Cardiac septum (tissue), 1 donor: ENCODE data around the gene PTPN7. TPM values are rescaled to one million over a fixed set of nuclear protein-coding genes. Genes with fewer than 3 reads are reported as not detected.
A peak's percentile ranks its signal among the peaks of the same experiment; 100 is the strongest.
"Not testable (repeated sequence)": the region's sequence is repeated elsewhere in the genome, so short reads cannot be mapped to it uniquely, and the experiment has no call there.

Source experiments
- DNase-seq: peaks from one replicate; pipeline ENCODE4 v3.0.0-alpha.2; 2020; ENCODE audit warnings: low spot score
- intact Hi-C: fragments of 100-400 bp; cut with DNase I; formaldehyde crosslinking; loops from one replicate; pipeline ENCODE4 v1.14.0; 2022
- total RNA-seq: library from RNA; stranded (reverse); fragmentation: NEBNext Ultra II Directional; extraction: Animal tissue kit (Norgen Biotek cat#: 25700); gene quantifications from one replicate; pipeline ENCODE4 v1.2.1, GENCODE V29; 2021
- donor health status: DM: no; HTN: no; CAD: no.

PTPN7 gene
- total RNA-seq, 1 donor from 2014 or later = 1.2 TPM

DNA sequence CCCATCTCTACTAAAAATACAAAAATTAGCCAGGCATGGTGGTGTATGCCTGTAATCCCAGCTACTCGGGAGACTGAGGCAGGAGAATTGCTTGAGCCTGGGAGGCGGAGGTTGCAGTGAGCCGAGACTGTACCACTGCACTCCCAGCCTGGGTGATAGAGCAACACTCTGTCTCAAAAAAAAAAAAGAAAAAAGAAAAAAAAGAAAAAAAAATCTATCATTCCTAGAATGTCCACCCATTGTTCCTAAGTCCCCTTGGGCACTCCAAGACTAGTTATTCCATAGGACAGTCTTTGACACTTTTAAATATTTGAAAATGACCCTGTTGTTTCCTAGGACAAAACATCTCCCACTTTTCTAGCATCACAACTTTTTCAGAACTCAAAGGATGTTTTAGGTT lies 18.9 kb downstream of the PTPN7 start:
- DNase-seq, intact Hi-C loops: not testable (repeated sequence)

GRCh38 chr1:202140833-202141232 lies 19.6 kb downstream of the PTPN7 start:
- intact Hi-C loops = no loop called here
- DNase-seq = no peak

GRCh38 chr1:202135221-202135721 lies 25.1 kb downstream of the PTPN7 start:
- intact Hi-C loops = loop anchor here (5.0 to 10.0 kb wide), 2 partner anchors 128 to 240 kb away; no protein-coding TSS in a partner anchor
- DNase-seq = peak; percentile 80

DNA sequence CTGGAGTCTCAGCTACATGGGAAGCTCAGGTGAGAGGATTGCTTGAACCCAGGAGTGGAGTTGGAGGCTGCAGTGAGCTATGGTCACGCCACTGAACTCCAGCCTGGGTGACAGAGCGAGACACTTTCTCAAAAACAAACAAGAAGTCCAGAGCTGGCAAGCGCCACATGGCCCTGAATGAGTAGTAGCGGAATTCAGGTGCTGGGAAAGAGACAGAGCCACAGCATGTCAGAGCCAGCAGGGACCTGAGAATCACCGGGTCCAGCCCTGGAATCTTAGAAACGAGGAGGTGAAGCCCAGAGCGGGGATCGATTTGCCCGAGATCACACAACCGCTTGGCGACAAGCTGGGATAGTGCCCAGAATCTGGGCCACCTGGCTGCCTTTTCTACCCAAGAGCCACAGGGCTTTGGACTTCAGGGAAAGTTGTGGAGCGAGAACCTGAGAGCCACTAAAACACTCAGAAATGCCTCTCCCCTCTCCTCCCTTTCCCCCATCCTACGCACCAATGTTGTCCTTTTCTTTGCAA lies 25.7 kb downstream of the PTPN7 start:
- DNase-seq = no peak
- intact Hi-C loops = loop anchor here (5.0 to 10.0 kb wide), 2 partner anchors 127 to 240 kb away; no protein-coding TSS in a partner anchor

DNA sequence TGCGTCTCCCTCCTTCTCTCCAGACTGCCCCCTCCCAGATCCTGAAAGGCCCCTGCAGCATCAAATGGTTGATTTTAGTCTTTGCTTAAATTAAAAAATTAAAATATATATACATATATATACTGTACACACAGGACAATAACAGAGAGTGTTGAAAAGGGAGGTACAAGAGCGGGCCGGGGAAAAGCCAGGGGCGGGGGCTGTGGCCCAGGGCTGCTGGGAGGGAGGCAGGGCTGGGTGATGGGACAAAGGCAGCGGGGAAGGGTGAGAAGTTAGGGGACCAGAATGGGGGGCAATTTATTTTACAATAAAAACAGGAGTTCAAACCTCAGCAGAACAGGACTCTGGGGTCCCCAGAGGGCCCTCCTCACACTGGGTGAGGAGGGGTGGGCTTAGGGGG lies 26.4 kb downstream of the PTPN7 start:
- DNase-seq = no peak
- intact Hi-C loops = loop anchor here (10.0 kb wide), 1 partner anchor 239 kb away; no protein-coding TSS in a partner anchor

DNA sequence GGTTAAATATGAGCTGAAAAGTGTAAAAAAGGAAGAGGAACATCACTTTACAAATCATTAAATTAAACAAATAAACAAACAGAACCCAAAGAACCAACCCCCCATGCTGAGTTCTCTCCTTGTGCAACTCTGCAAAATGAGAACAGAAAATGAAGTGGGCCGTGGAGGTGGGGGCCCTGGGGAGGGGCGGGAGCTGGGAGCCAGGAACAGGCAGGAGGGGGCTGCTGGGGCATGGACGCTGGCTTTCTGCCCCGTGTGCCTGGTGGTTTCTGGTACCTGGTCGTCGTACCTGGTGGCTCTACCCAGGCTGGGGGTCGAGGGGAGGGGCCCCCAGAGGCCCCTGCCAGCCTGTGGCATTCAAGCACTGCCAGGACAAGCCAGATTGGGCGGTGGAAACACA lies 26.9 kb downstream of the PTPN7 start:
- no peak for DNase-seq
- intact Hi-C loops = loop anchor here (10.0 kb wide), 1 partner anchor 239 kb away; no protein-coding TSS in a partner anchor

DNA sequence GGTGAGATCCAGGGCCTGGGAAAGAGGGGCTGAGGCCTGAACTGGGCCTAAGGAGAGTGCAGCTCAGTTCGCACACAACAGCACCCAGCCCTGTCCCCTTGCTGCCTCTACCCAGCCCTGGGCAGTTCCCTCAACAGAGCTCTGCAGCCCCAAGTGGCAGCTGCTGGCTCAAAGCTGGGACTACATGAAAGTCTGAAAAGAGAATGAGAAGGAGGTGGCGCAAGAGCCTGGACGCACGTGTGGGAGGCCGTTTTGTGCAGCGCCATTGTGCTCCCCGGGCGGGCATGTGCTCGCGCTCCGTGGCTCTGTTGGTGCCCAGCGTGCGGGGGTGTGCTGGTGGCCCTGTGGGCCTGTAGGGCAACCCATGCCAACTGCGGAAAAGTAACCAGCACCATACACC lies 27.4 kb downstream of the PTPN7 start:
- intact Hi-C loops = loop anchor here (10.0 kb wide), 1 partner anchor 238 kb away; no protein-coding TSS in a partner anchor
- DNase-seq = no peak

- no peak for DNase-seq
- intact Hi-C loops = loop anchor here (10.0 kb wide), 1 partner anchor 237 kb away; no protein-coding TSS in a partner anchor
These were observed 28.2 kb downstream of the PTPN7 start for GRCh38 chr1:202131956-202132821.

GRCh38 chr1:202130816-202131522 lies 29.4 kb downstream of the PTPN7 start:
- intact Hi-C loops = loop anchor here (10.0 kb wide), 1 partner anchor 236 kb away; no protein-coding TSS in a partner anchor
- no peak for DNase-seq

GRCh38 chr1:202130297-202130721 lies 30.1 kb downstream of the PTPN7 start:
- intact Hi-C loops = loop anchor here (10.0 kb wide), 1 partner anchor 236 kb away; no protein-coding TSS in a partner anchor
- DNase-seq = no peak

- intact Hi-C loops = loop anchor here (10.0 kb wide), 1 partner anchor 235 kb away; no protein-coding TSS in a partner anchor
- DNase-seq = no peak
These were observed 30.7 kb downstream of the PTPN7 start for GRCh38 chr1:202129453-202130296.

DNA sequence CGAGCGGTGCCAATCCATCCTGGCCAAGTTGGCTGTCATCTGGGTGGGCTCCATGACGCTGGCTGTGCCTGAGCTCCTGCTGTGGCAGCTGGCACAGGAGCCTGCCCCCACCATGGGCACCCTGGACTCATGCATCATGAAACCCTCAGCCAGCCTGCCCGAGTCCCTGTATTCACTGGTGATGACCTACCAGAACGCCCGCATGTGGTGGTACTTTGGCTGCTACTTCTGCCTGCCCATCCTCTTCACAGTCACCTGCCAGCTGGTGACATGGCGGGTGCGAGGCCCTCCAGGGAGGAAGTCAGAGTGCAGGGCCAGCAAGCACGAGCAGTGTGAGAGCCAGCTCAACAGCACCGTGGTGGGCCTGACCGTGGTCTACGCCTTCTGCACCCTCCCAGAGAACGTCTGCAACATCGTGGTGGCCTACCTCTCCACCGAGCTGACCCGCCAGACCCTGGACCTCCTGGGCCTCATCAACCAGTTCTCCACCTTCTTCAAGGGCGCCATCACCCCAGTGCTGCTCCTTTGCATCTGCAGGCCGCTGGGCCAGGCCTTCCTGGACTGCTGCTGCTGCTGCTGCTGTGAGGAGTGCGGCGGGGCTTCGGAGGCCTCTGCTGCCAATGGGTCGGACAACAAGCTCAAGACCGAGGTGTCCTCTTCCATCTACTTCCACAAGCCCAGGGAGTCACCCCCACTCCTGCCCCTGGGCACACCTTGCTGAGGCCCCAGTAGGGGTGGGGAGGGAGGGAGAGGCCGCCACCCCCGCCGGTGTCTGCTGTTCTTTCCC lies 32.4 kb downstream of the PTPN7 start:
- intact Hi-C loops = no loop called here

GRCh38 chr1:202127061-202127460 lies 33.3 kb downstream of the PTPN7 start:
- DNase-seq = no peak
- intact Hi-C loops = no loop called here

More for the DNA sequence above, 32.4 kb downstream of the PTPN7 start:
- DNase-seq = no peak

GRCh38 chr1:202126426-202126825 lies 34.0 kb downstream of the PTPN7 start:
- intact Hi-C loops = no loop called here
- DNase-seq = no peak

- no peak for DNase-seq
- intact Hi-C loops = no loop called here
These were observed 34.8 kb downstream of the PTPN7 start for GRCh38 chr1:202125611-202126010.

GRCh38 chr1:202124142-202124541 lies 36.3 kb downstream of the PTPN7 start:
- no peak for DNase-seq
- intact Hi-C loops = no loop called here

DNA sequence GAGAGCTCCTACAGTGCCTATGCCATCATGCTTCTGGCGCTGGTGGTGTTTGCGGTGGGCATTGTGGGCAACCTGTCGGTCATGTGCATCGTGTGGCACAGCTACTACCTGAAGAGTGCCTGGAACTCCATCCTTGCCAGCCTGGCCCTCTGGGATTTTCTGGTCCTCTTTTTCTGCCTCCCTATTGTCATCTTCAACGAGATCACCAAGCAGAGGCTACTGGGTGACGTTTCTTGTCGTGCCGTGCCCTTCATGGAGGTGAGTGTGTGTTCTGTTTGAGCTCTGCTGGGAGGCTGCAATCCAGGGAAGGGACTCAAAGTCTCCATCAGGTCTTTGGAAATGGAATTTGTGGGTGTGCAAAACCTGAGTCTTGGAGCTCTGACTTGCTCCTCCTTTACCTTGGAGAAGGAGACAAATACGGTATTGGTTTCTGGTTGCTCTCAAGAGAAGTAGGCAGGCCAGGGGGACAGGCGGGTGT lies 37.0 kb downstream of the PTPN7 start:
- DNase-seq = no peak
- intact Hi-C loops = no loop called here
